GM19043 (cell line): ENCODE results near the gene NR1H2.
"Not testable (repeated sequence)": the region's sequence is repeated elsewhere in the genome, so short reads cannot be mapped to it uniquely, and the experiment has no call there.

Experiments used
- ATAC-seq: cut with Tn5 transposase; IDR thresholded peaks from one replicate; pipeline ENCODE4 v1.9.1; 2021; ENCODE audit warnings: low read depth; ENCODE audit not compliant: unreplicated experiment

Gene NR1H2

DNA sequence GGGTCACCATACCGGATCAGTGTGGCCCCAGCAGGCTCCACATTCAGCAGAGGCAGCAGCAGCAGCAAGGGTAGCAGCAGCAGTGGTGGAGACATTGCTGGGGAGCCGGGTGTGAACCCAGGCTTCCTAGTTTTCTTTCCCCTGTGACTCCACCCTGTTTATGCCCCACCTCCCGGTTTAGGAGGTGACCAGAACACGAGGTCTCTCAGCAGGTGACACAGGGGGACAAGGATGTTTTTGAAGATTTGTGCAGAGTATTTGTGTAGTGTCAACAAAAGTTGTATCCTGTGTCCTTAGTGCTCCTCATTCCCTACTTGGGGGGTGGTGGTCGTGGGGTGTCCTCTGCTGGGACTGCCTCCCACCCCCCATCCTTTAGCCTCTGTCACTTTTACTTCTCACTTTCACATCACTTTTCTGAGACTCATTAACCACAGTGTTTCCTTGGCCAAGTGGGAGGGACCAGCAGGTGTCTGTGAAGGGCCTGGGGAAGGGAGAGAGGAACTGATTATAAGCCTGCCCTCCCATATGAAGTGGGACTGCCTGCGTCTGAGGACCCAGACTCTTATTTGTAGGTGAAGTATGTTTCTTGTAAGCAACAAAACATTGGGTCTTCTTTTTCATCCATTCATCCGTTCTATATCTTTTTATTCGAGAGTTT lies 31.5 kb upstream of the NR1H2 start:
- ATAC-seq = no peak

DNA sequence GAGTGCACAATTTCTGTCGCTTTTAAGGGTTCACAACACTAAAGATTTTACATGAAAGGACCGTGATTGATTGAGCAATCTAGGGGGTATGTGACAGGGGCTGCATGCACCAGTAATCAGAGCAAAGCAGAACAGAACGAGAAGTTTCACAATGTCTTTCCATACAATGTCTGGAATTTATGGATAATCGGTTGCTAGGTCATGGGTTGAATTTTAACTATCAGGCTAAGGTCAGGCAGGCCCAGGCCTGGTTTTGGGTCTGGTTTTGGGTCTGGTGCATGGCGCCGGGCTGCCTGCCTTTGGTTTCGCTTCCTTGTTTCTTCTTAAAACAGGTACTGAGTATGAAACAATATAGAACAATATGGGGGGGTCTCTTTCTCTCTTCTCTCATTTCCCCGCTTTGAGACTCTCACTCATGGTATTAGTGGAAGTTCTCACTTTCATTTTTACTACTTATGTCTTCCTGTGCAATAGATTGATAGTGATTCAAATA lies 29.1 kb upstream of the NR1H2 start:
- ATAC-seq = not testable (repeated sequence)

DNA sequence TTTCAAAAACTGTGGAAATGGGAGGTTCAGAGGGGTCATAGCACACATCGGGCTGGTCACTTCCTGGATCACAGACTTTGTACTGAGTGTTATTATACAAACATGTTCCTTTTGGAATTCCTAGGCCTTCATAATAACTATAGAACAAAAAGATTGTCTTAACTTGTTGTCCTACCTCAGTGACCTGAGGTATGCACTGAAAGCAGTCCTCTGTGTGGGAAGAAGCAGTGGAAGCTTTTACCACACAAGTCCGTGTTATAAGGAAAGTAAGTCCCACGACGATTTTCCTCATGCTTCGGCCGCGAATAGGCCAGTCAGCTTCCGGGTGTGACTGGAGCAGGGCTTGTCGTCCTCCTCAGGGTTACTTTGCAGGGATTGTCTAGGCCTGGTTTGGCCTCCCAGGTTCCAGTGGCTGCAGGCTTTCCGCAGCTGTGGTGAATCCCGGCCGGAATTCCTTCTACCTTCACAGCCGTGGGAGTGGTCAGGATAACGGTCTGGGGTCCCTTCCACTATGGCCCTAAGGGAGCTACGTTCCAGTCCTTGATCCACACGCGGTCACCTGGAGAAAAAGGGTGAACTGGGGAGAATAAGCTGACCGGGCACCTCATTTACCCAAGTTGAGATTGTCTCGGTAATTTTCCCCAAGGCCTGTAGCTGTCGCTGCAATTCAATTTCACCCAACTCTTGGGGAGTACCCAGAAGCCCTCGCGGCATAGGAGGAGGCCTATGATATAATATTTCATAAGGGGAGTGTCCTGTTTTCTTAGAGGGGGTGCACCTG lies 26.8 kb upstream of the NR1H2 start:
- ATAC-seq = no peak

DNA sequence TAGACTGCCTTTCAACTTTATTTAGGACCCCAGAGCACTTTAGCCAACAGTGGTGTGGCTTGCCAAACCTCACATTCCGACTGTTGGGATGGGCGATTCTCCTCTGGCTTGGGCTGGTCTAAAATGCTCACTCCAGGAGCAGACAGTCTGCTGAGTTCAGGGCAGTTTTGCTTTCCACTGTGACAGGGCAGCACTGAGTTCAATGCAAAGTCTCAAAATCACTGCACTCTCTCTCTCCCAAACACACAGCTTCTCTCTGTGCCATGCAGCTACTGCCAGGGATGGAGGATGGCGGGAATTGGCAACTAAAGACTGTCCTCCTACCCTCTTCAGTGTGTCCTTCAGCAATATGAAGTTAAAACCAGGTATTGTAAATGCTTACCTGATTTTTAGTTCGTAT lies 24.0 kb upstream of the NR1H2 start:
- no peak for ATAC-seq

DNA sequence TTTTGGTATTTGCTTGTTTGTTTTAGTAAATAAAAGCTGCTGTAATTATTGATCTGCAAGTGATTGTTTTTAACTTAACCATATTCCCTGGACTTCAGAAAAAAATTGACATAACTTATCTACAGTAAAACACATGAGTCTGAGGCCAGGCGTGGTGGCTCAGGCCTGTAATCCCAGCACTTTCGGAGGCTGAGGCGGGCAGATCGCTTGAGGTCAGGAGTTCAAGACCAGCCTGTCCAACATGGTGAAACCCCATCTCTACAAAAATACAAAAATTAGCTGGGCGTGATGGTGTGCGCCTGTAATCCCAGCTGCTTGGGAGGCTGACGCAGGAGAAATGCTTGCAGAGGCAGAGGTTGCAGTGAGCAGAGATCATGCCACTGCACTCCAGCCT lies 22.8 kb upstream of the NR1H2 start:
- ATAC-seq = not testable (repeated sequence)

DNA sequence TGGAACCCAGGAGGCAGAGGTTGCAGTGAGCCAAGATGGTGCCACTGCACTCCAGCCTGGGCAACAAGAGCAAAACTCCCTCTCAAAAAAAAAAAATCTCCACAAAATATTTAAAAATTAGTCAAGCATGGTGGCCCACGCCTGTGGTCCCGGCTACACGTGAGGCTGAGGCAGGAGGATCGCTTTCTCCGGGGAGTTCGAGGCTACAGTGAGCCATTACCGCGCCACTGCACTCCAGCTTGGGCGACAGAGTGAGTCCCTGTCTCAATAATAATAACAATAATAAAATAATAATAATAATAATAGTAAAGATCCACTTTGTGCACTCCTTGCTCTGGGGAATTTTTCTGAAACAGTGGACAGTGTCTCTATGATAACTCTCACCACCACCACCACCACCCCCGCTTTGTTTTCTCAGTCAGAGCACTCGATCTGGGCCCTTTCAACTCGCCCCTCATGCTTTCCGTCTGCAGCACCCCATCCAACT lies 19.5 kb upstream of the NR1H2 start:
- ATAC-seq = no peak

DNA sequence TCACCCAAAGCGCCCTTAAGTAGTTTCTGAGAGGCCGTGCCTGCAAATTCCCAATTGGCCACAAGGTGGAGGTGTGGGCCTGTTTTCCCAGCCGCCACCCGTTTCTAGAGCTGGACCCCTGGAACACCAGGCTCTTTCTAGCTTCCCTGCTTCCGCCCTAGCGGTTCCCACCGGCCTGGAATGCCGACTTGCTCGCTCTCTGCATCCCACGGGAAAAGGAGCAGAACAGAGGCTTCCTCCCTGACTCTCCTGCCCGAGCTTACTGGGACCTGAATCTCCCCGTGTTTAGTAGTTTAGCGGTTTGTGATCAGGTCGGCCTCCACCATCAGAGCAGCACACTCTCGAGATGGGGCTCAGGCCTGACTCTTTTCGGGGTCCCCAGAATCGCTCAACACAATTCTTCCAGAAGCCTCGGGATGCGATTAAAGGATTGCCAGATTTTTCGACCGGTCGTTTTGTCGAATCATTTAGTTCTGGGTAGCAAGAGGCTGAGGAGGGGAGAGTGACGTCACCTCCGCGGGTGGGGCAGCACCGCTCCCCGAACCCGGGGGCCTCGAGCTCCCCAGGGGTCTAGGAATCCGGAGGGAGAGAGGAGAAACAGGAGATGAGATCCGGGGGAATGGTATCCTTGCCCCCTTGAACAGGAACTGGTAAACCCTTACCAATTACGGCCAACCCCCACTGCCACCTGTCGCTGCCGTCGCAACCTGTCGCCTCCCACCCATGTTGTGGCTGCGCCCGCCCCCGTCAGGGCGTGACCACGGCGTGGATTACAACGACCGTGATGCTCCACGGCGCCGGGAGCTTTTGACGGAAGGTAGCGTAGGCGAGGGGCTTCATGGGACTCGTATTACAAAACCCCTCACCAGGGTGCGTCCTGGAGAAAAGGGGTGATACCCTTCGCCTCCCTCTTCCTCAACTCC lies 18.8 kb upstream of the NR1H2 start:
- no peak for ATAC-seq

DNA sequence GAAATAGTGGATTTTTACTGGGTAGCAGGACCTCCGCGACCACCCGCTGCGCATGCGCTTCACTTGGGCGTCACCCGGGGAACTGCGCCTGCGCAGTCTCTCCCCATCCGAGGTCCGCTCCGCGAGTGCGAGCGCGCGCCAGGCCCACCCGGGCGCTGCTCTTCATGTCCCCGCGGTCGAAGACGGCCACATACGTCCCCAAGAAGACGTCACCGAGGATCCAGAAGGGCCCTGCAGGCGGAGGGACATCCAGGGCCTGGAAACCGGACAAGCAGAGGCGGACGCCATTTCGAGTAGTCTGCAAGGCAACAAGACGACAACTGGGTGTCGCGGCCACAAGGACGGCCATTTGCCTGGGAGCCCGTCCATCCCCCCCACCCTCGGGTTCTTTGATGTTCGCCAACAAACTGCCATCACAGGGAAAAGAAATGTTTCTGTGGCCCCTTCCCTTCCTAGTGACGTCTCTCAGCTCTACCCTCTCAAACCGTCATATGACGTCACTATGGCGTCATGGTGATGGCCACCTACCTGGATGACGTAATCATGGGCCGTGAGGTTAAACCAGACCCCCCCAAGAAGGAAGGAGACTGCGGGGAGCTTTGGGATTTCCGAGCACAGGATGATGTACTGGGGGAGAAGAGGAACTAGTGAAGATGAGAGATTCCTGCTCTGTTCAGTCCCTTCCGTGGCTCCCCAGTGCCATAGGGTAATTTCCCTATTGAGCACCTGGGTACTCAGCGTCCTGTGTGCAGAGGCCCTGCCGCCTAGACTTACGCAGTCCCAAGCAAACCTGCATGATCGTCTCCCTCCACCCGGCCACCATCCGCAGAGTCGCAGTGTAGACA lies 17.6 kb upstream of the NR1H2 start:
- no peak for ATAC-seq

DNA sequence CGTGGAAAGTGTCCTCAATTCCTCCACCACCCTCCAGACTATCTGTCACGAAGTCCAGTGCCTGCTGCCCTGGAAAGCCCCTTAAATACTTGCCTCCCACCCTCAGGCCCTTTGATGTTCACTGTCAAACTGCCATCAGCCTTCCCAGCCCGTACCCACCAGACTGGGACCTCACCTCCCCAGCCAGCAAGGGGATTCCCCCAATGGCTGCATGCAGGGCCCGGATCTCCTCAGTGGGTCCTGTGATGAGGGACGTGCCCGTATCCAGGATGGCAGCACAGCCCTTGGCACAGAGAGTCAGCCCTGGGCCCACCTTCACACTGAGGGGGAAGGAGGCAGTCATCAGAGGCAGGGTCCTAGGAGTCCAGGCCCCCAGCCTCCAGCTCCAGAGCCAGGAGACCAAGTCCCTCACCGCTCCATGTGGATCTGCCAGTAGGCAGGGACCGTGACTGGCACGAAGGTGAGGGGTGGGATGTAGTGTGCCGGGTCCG lies 16.9 kb upstream of the NR1H2 start:
- no peak for ATAC-seq

DNA sequence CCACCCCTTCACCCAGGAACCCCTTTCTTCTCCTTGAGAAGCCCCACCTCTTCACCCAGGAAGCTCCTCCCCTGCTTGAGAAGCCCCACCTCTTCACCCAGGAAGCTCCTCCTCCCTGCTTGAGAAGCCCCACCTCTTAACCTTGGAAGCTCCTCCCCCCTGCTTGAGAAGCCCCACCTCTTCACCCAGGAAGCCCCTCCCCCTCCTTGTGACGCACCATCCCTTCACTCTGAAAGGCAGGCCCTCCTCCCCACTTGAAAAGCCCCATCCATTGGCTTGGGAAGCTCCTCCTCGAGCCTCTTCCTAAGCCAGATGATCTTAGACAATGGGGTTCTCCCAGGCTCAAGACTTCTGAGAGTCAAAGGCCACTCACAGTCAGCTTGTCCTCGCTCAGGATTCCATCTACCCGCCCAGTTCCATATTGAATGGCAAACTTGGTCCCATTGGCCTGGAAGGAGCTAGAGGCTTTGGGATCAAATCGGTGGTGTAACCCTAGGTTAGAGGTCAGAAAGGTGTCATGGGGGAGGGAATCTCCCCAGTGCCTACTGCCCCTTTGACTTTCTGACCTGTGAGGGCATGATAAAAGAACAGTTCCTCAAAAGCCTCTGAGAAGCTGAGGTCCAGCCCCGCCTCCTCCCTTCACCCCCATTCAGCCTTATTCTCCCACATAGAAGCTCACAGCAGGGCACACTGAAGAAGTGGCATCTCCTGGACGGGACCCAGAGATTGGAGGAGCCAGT lies 14.8 kb upstream of the NR1H2 start:
- ATAC-seq = no peak

DNA sequence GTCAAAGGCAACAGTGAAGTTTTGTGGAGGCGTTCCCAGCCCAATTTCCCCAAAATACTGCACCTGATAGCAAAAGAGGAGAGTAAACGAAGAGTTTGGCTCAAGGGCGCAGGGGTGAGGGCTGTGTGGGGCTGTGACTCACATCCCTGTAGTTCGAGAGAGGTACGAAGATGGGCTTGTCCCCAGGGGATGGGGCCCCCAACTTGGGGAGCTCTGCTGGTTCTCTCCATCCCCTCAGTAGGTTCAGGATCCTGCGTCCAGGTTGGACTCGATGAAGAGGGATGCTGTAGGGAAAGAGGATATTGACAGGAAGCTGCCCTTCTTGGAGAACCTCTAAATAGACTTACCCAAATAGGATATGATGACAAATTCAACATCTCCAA lies 14.2 kb upstream of the NR1H2 start:
- ATAC-seq = no peak

DNA sequence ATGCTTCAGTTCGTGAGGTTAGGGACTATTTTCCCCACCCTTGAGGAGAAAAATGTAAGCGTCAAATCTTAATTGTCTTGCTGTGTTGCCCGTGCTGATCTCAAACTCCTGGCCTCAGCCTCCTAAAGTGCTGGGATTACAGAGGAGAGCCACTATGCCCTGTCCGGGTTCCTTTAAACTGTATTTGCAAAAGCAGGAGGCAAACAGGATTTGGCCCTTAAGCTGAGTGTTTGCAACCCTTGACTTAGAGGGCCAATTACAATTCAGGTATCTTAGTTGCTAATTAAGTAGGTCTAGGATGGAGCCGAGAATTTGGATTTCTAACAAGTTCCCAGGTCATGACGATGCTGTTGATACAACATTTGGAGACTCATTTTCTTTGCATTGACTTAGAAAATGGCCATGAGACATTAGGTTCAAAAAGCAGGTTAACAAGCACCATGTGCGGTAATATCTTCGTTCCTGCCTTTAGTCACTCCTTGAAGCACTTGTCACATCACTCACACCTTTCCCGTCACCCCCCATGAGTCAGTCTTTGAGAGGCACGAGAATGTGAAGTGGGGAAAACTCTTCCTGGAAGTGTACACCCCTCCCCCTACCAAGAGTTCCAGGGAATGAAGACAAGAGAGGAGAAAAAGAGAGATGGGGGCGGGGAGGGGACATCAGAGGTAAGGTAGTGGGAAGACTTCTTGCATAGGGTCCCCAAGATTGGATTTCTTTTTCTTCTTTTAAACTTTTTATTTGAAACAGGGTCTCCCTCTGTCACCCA lies 13.4 kb upstream of the NR1H2 start:
- ATAC-seq = no peak

DNA sequence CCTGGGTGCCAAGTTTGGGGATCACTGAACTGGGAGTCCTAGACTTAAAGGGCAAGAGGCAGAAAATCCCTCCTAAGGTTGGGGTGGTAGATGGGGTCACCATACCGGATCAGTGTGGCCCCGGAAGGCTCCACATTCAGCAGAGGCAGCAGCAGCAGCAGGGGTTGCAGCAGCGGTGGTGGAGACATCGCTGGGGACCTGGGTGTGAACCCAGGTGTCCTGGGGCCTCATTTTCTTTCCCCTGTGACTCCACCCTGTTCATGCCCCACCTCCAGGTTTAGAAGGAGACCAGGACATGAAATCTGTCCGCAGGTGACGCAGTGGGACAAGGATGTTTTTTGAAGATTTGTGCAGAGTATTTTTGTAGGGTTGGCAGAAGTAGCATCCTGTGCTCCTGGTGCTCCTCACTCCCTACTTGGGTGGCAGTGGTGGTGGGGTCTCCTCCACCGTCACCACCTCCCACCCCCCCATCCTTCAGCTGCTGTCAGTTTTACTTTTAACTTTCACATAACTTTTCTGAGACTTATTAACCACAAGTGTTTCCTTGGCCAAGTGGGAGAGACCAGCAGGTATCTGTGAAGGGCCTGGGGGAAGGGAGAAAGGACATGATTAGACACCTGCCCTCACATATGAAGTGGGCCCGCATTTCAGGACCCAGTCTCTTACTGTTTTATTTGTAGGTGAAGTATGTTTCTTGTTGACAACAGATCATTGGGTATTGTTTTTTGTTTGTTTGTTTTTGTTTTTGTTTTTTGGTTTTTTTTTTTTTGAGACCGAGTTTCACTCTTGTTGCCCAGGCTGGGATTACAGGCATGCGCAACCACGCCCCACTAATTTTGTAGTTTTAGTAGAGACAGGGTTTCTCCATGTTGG lies 10.6 kb upstream of the NR1H2 start, which contains the start of gene NAPSA:
NAPSA (minus strand) TSS at position 206 of the 873 bp plus-strand sequence; CDS start at position 188, 18 bp downstream.
- ATAC-seq = no peak

DNA sequence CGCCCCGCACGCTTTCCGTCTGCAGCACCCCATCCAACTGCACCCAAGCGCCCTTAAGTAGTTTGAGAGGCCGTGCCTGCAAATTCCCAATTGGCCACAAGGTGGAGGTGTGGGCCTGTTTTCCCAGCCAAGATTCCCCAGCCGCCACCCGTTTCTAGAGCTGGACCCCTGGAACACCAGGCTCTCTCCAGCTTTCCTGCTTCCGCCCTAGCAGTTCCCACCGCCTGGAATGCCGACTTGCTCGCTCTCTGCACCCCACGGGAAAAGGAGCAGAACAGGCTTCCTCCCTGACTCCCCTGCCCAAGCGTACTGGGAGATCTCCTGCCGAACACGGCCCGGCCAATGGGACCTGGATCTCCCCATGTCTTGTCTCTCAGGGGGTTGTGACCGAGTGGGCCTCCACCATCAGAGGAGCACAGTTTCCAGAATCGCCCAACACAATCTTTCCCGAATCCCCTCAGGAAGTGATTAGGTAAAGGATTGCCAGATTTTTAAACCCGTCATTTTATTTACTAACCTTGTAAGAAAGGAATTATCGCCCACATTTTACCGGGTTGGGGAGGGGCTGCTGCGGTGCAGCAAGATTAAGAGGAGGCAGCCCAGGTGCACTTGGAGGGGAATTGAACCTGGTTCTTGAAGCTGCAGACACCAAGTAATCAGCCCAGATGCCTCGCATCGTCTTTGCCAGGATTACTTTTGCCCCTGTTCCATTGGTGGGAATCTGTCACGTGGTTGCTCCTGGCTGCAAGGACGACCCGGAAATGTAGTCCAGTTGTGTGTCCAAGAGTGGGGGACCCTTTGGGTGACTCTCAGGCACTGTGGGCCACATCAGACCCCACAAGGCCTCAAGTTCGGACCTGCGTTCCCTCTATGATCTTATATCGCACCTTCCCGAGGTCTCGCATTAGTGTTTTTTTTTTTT lies 7.3 kb upstream of the NR1H2 start:
- no peak for ATAC-seq

DNA sequence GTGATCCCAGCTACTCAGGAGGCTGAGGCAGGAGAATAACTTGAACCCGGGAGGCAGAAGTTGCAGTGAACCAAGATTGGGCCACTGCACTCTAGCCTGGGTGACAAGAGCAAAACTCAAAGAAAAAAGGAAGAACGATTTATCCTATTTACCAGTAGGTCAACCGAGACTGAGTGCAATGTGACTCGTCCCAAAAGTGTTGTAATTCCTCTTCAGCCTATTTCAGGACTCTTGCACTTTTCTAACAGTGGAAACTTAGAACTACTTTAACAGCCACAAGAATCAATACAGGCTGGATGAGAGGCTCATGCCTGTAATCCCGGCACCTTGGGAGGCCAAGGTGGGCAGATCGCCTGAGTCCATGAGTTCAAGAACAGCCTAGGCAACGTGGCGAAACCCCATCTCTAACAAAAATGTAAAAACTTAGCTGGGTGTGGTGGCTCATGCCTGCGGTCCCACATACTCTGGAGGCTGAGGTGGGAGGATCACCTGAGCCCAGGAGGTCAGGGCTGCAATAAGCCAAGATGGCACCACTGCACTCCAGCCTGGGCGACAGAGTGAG lies 4.3 kb upstream of the NR1H2 start:
- no peak for ATAC-seq

DNA sequence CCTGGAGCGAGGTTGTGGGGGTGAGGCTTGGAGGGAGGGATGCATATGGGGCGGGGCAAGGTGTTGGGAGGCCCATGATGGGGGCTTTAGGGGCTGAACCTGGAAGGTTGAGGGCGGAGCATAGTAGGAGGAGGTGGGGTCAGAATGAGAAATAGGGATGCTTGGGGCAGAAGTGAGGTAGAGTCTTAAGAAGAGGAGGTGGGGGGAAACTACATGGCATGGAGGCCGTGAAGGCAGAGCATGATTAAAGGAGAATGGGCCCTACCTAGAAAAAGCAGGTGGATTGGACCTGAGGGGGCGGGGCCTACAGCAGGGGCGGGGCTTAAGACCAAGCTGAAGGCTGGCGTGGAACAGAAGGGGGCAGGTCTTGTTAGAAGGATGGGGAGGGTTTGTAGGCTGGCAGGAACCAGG lies 799 bp downstream of the NR1H2 start:
- no peak for ATAC-seq
